ENCODE data around the gene ATP5F1D. TPM values are rescaled to one million over a fixed set of nuclear protein-coding genes. Genes with fewer than 3 reads are reported as not detected.

The ATP5F1D gene
- total and polyA plus RNA-seq, 2 experiments from 2014 or later: 139 to 396 TPM

GRCh38 chr19:1288833-1289685 lies 47.5 kb downstream of the ATP5F1D start (continued):
- TF ChIP-seq CTCF (conservative IDR thresholded peaks at IDR 0.05; ENCODE audit: low read depth in 2 of 2) (no peak), ZNF114 (CRISPR knock-in tag; IDR thresholded peaks at IDR 0.05) (no peak), ETS1 (IDR thresholded peaks at IDR 0.05) (no peak), POLR2AphosphoS5 (IDR thresholded peaks at IDR 0.05; ENCODE audit: low read depth) (no peak)

GRCh38 chr19:1289686-1290025 lies 48.1 kb downstream of the ATP5F1D start:
- H2AFZ ChIP-seq: no peak overlapping the region
- ATAC-seq (peak; percentile 4; the same call in 1 of the 3 replicates), DNase-seq (ENCODE audit: low spot score) (no peak)
- H3F3A ChIP-seq (replicated peaks; ENCODE audit: low read depth): peaks cover 11% of the 10 kb centered on the region
- Mint-ChIP-seq H3K4me3 (no peak overlapping the region), H3K9me3 (no peaks in the 10 kb centered on the region), H3K27me3 (ENCODE audit: insufficient read depth, low read depth, poor library complexity) (peaks cover 15% of the 10 kb centered on the region), H3K4me1 (peaks cover 6% of the 10 kb centered on the region; the same call in 2 of the 3 replicates), H3K27ac (no peak overlapping the region), H3K36me3 (ENCODE audit: low read depth) (no peaks in the 10 kb centered on the region)
- no peak overlapping the region for H3K4me2 ChIP-seq
- H3K79me2 ChIP-seq (replicated peaks; ENCODE audit: insufficient read depth): no peaks in the 10 kb centered on the region
- no peaks in the 10 kb centered on the region for H4K20me1 ChIP-seq (replicated peaks; ENCODE audit: insufficient read depth)
- H3K4me3 ChIP-seq: no peak overlapping the region
- TF ChIP-seq EZH2phosphoT487 (IDR thresholded peaks at IDR 0.05; ENCODE audit: unreplicated experiment) (no peak), CTCF (conservative IDR thresholded peaks at IDR 0.05; ENCODE audit: low read depth in 2 of 2) (peak in 1 of 2 experiments; percentile 42; a peak in 2 of 4 replicates)
- H3K27me3 ChIP-seq (ENCODE audit: insufficient read depth): peaks cover 18% of the 10 kb centered on the region
- H3K4me1 ChIP-seq (ENCODE audit: insufficient read depth): no peaks in the 10 kb centered on the region
- no peak overlapping the region for H3K27ac ChIP-seq (ENCODE audit: low read depth)
- H3K9me2 ChIP-seq (ENCODE audit: insufficient read depth): no peaks in the 10 kb centered on the region
- H3K36me3 ChIP-seq (ENCODE audit: insufficient read depth): no peaks in the 10 kb centered on the region

- H3K27ac ChIP-seq (ENCODE audit: low read depth): no peak overlapping the region
- no peaks in the 10 kb centered on the region for H3K9me3 Mint-ChIP-seq
- no peaks in the 10 kb centered on the region for H3K36me3 ChIP-seq (ENCODE audit: insufficient read depth)
- no peak overlapping the region for H3K4me2 ChIP-seq
- no peak overlapping the region for H3K4me3 Mint-ChIP-seq
- H3F3A ChIP-seq (replicated peaks; ENCODE audit: low read depth): peaks cover 5% of the 10 kb centered on the region
- H4K20me1 ChIP-seq (replicated peaks; ENCODE audit: insufficient read depth): no peaks in the 10 kb centered on the region
- H3K27me3 Mint-ChIP-seq (ENCODE audit: insufficient read depth, low read depth, poor library complexity): peaks cover 12% of the 10 kb centered on the region
- no peak overlapping the region for H3K27ac Mint-ChIP-seq
- H3K27me3 ChIP-seq (ENCODE audit: insufficient read depth): peaks cover 14% of the 10 kb centered on the region
- H2AFZ ChIP-seq: no peak overlapping the region
- H3K9me2 ChIP-seq (ENCODE audit: insufficient read depth): no peaks in the 10 kb centered on the region
- no peak for ATAC-seq
- H3K4me1 Mint-ChIP-seq: 0 out of 3 replicates have a peak, but pooled peaks cover 2% of the 10 kb centered on the region
- no peak for DNase-seq (ENCODE audit: low spot score)
- TF ChIP-seq ZNF114 (CRISPR knock-in tag; IDR thresholded peaks at IDR 0.05) (no peak), REST (IDR thresholded peaks at IDR 0.05; ENCODE audit: unreplicated experiment) (no peak), CTCF (conservative IDR thresholded peaks at IDR 0.05; ENCODE audit: low read depth in 2 of 2) (no peak)
- H3K4me3 ChIP-seq: no peak overlapping the region
- no peaks in the 10 kb centered on the region for H3K79me2 ChIP-seq (replicated peaks; ENCODE audit: insufficient read depth)
- no peaks in the 10 kb centered on the region for H3K4me1 ChIP-seq (ENCODE audit: insufficient read depth)
- H3K36me3 Mint-ChIP-seq (ENCODE audit: low read depth): no peaks in the 10 kb centered on the region
Observed at GRCh38 chr19:1290196-1290702, 48.7 kb downstream of the ATP5F1D start.

All from GM23338 (cell line).